GM23338 (cell line): Measurements from ENCODE around the gene NRL. TPM values are rescaled to one million over a fixed set of nuclear protein-coding genes. Genes with fewer than 3 reads are reported as not detected.

Experiments used
- ATAC-seq: fragments of 200-7000 bp; cut with Tn5 transposase; 3 replicates; pipeline ENCODE4 v1.9.1; 2020
- DNase-seq: peaks from one replicate; pipeline ENCODE4 v3.0.0-alpha.2; 2015; ENCODE audit warnings: low spot score
- H2AFZ ChIP-seq: fragments of 200-600 bp; sonication (generic); 2 replicates; pipeline ENCODE4 v1.8.0; 2016; ENCODE audit warnings: antibody characterized with exemption, mild to moderate bottlenecking, moderate library complexity
- H3F3A ChIP-seq: fragments of 200-600 bp; sonication (generic); replicated peaks from 2 replicates; pipeline ENCODE4 v1.8.0; 2017; ENCODE audit warnings: antibody characterized with exemption, mixed run types, low read depth
- H3K27ac ChIP-seq: fragments of 200-600 bp; sonication (generic); 2 replicates; pipeline ENCODE4 v1.6.1; 2016; ENCODE audit warnings: low read depth
- H3K27me3 ChIP-seq: fragments of 200-600 bp; sonication (generic); 2 replicates; pipeline ENCODE4 v1.8.0; 2016; ENCODE audit warnings: mild to moderate bottlenecking, mixed run types, moderate library complexity; ENCODE audit not compliant: insufficient read depth
- H3K36me3 ChIP-seq: fragments of 200-600 bp; sonication (generic); 2 replicates; pipeline ENCODE4 v1.8.0; 2016; ENCODE audit warnings: mild to moderate bottlenecking; ENCODE audit not compliant: insufficient read depth
- H3K4me1 ChIP-seq: fragments of 200-600 bp; sonication (generic); 2 replicates; pipeline ENCODE4 v1.8.0; 2016; ENCODE audit warnings: mild to moderate bottlenecking, moderate library complexity; ENCODE audit not compliant: insufficient read depth
- H3K4me2 ChIP-seq: fragments of 200-600 bp; sonication (generic); 2 replicates; pipeline ENCODE4 v1.7.1; 2017; ENCODE audit warnings: mixed run types
- H3K4me3 ChIP-seq: fragments of 200-600 bp; sonication (generic); 2 replicates; pipeline ENCODE4 v1.6.1; 2016; ENCODE audit warnings: mixed run types
- H3K79me2 ChIP-seq: fragments of 200-600 bp; sonication (generic); replicated peaks from 2 replicates; pipeline ENCODE4 v1.8.0; 2017; ENCODE audit warnings: mild to moderate bottlenecking; ENCODE audit not compliant: insufficient read depth
- H3K9me2 ChIP-seq: fragments of 200-600 bp; sonication (generic); 2 replicates; pipeline ENCODE4 v1.8.0; 2017; ENCODE audit not compliant: insufficient read depth
- H4K20me1 ChIP-seq: fragments of 200-600 bp; sonication (generic); replicated peaks from 2 replicates; pipeline ENCODE4 v1.8.0; 2017; ENCODE audit warnings: mild to moderate bottlenecking; ENCODE audit not compliant: insufficient read depth
- H3K27ac Mint-ChIP-seq: 2 replicates; pipeline ENCODE4 v1.8.0; 2020; ENCODE audit warnings: inconsistent platforms, mild to moderate bottlenecking, moderate library complexity, mixed read lengths
- H3K27me3 Mint-ChIP-seq: 3 replicates; pipeline ENCODE4 v1.8.0; 2022; ENCODE audit warnings: low read depth, mild to moderate bottlenecking, moderate library complexity, mixed read lengths, inconsistent platforms; ENCODE audit not compliant: insufficient read depth, poor library complexity
- H3K36me3 Mint-ChIP-seq: 3 replicates; pipeline ENCODE4 v1.8.0; 2021; ENCODE audit warnings: low read depth, mild to moderate bottlenecking, inconsistent platforms, moderate library complexity, mixed read lengths
- H3K4me1 Mint-ChIP-seq: 3 replicates; pipeline ENCODE4 v1.8.0; 2020; ENCODE audit warnings: mild to moderate bottlenecking, inconsistent platforms, mixed read lengths
- H3K4me3 Mint-ChIP-seq: 3 replicates; pipeline ENCODE4 v1.8.0; 2021; ENCODE audit warnings: moderate library complexity, mild to moderate bottlenecking, inconsistent platforms, mixed read lengths
- H3K9me3 Mint-ChIP-seq: 3 replicates; pipeline ENCODE4 v1.8.0; 2020; ENCODE audit warnings: moderate library complexity, mild to moderate bottlenecking, inconsistent platforms, mixed read lengths
- CREB1 ChIP-seq: fragments of 250-450 bp; sonication (Bioruptor Pico); IDR thresholded peaks from 2 replicates; pipeline ENCODE4 v1.5.0; 2020; ENCODE audit warnings: low read depth, mild to moderate bottlenecking, moderate library complexity
- ETS1 ChIP-seq: IDR thresholded peaks from 2 replicates; pipeline ENCODE4 v1.6.1; 2016; ENCODE audit warnings: antibody characterized with exemption
- EZH2 ChIP-seq: fragments of 200-600 bp; sonication (generic); IDR thresholded peaks from one replicate; pipeline ENCODE4 v1.8.0; 2017; ENCODE audit warnings: antibody characterized with exemption, mild to moderate bottlenecking, low read depth; ENCODE audit not compliant: unreplicated experiment
- ZNF331 ChIP-seq: fragments of 250-450 bp; sonication (Bioruptor Pico); IDR thresholded peaks from 2 replicates; pipeline ENCODE4 v1.5.0; 2020; ENCODE audit warnings: low read depth, mild to moderate bottlenecking, moderate library complexity
- polyA plus RNA-seq: library from polyadenylated mRNA; unstranded; fragments of >200 nt; fragmentation: Nextera tagmentation; extraction: Ambion mirVana; gene quantifications from 2 replicates; pipeline ENCODE4 v1.2.1, GENCODE V29; 2016
- total RNA-seq: library from RNA; depleted of rRNA; stranded (reverse); fragments of >200 nt; shearing (Covaris generic); gene quantifications from 2 replicates; pipeline ENCODE4 v1.2.3, GENCODE V29; 2014
- TF ChIP-seq, protein P1 (sequence below): fragments of 250-450 bp; sonication (Bioruptor Pico); IDR thresholded peaks from 2 replicates; pipeline ENCODE4 v1.5.0; 2020; ENCODE audit warnings: mild to moderate bottlenecking, moderate library complexity
- TF ChIP-seq, protein P2 (sequence below), 2 experiments: fragments of 200-600 bp in 1 of 2; sonication (generic) in 1 of 2; conservative IDR thresholded peaks; 2 replicates each; pipeline versions ENCODE4 v1.5.1 to v1.6.1; 2016 to 2017; ENCODE audit warnings: antibody characterized with exemption in 2 of 2, low read depth in 2 of 2, mild to moderate bottlenecking in 2 of 2, moderate library complexity in 1 of 2

Gene NRL
- total and polyA plus RNA-seq, 2 experiments from 2014 or later: 1.8 to 2.2 TPM

DNA sequence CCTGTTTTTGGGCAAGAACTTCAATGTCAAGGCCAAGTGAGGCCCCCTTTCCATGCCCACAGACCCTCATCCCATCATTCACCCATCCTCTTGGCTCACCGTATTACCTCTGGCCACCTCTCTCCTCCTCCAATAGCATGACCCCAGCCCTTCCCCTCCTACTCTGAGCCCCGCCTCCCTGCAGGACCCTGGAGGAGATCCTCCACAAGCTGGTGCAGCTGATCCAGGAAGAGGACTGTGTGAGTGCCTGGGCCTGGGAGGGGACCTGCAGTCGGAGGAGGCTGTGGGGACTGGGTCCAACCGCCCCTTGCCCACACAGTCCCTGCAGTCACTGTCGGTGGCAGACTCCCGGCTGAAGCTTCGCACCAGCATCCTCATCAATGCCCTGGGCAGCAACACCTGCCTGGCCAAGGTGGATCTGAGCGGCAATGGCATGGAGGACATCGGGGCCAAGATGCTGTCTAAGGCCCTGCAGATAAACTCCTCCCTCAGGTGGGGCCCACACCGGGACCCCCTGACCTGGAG, 55.7 kb downstream of the NRL start:
- Histone ChIP-seq H3K9me2 (no peaks in the 10 kb centered on the region), H3K79me2 (no peaks in the 10 kb centered on the region), H3K4me3 (no peak overlapping the region), H3K27me3 (no peaks in the 10 kb centered on the region), H3F3A (no peaks in the 10 kb centered on the region), H3K27ac (no peak overlapping the region), H3K4me2 (no peak overlapping the region), H2AFZ (no peak overlapping the region), H3K4me1 (no peaks in the 10 kb centered on the region), H4K20me1 (no peaks in the 10 kb centered on the region), H3K36me3 (no peaks in the 10 kb centered on the region)
- peak overlapping the region; percentile 30; the same call in 1 of the 3 replicates for H3K4me3 Mint-ChIP-seq
- peaks cover 7% of the 10 kb centered on the region for H3K27me3 Mint-ChIP-seq
- no peak overlapping the region for H3K27ac Mint-ChIP-seq
- ATAC-seq: peak; percentile 79
- peak; percentile 26 for DNase-seq
- no peaks in the 10 kb centered on the region; the same call in 2 of the 3 replicates for H3K9me3 Mint-ChIP-seq
- peaks cover 10% of the 10 kb centered on the region for H3K4me1 Mint-ChIP-seq
- peaks cover 23% of the 10 kb centered on the region for H3K36me3 Mint-ChIP-seq
- TF ChIP-seq ZNF331 (CRISPR knock-in tag) (no peak), EZH2 (no peak), CREB1 (CRISPR knock-in tag) (no peak)

DNA sequence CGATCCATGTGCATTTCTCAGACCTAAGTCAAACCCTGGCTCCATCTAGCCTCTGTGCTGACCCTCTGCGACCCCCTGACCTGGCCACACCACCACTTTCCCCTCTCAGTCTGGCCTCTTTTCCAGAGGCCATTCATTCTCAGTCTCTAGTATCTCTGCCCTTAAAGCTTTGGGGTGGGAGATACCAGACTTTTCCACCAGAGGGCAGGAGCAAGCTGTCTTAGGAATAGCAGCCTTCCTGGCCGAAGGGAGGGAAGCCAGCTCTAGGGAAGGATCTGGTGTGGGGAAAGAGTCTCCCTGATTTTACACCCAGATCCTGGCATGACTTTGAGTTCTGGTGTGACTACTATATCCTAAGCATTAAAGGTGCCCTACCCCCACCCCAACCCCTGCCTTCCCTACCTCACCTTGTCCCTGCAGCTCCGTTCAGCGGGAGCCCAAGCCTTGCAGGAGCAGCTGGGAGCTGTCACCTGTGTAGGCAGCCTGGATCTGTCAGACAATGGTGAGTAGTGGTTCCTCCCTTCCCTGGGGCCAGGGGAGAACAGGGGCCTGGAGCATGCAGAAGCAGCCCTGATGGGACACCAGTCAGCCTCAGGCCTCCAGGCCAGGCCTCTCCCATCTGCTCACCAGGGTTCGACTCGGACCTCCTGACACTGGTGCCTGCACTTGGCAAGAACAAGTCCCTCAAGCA, 56.3 kb downstream of the NRL start:
- Mint-ChIP-seq H3K9me3 (no peaks in the 10 kb centered on the region; the same call in 2 of the 3 replicates), H3K4me1 (peaks cover 10% of the 10 kb centered on the region), H3K27me3 (peaks cover 5% of the 10 kb centered on the region), H3K36me3 (peaks cover 23% of the 10 kb centered on the region), H3K27ac (peak overlapping the region; percentile 53; the same call in 1 of the 2 replicates), H3K4me3 (peak overlapping the region; percentile 30; the same call in 1 of the 3 replicates)
- H3K4me3 ChIP-seq: no peak overlapping the region
- H3K36me3 ChIP-seq: no peaks in the 10 kb centered on the region
- no peaks in the 10 kb centered on the region for H3K4me1 ChIP-seq
- DNase-seq (peak; percentile 93), ATAC-seq (peak; percentile 94)
- H4K20me1 ChIP-seq: no peaks in the 10 kb centered on the region
- no peaks in the 10 kb centered on the region for H3K9me2 ChIP-seq
- H3F3A ChIP-seq: no peaks in the 10 kb centered on the region
- no peaks in the 10 kb centered on the region for H3K27me3 ChIP-seq
- TF ChIP-seq ZNF331 (CRISPR knock-in tag): no peak
- TF ChIP-seq, protein P1, sequence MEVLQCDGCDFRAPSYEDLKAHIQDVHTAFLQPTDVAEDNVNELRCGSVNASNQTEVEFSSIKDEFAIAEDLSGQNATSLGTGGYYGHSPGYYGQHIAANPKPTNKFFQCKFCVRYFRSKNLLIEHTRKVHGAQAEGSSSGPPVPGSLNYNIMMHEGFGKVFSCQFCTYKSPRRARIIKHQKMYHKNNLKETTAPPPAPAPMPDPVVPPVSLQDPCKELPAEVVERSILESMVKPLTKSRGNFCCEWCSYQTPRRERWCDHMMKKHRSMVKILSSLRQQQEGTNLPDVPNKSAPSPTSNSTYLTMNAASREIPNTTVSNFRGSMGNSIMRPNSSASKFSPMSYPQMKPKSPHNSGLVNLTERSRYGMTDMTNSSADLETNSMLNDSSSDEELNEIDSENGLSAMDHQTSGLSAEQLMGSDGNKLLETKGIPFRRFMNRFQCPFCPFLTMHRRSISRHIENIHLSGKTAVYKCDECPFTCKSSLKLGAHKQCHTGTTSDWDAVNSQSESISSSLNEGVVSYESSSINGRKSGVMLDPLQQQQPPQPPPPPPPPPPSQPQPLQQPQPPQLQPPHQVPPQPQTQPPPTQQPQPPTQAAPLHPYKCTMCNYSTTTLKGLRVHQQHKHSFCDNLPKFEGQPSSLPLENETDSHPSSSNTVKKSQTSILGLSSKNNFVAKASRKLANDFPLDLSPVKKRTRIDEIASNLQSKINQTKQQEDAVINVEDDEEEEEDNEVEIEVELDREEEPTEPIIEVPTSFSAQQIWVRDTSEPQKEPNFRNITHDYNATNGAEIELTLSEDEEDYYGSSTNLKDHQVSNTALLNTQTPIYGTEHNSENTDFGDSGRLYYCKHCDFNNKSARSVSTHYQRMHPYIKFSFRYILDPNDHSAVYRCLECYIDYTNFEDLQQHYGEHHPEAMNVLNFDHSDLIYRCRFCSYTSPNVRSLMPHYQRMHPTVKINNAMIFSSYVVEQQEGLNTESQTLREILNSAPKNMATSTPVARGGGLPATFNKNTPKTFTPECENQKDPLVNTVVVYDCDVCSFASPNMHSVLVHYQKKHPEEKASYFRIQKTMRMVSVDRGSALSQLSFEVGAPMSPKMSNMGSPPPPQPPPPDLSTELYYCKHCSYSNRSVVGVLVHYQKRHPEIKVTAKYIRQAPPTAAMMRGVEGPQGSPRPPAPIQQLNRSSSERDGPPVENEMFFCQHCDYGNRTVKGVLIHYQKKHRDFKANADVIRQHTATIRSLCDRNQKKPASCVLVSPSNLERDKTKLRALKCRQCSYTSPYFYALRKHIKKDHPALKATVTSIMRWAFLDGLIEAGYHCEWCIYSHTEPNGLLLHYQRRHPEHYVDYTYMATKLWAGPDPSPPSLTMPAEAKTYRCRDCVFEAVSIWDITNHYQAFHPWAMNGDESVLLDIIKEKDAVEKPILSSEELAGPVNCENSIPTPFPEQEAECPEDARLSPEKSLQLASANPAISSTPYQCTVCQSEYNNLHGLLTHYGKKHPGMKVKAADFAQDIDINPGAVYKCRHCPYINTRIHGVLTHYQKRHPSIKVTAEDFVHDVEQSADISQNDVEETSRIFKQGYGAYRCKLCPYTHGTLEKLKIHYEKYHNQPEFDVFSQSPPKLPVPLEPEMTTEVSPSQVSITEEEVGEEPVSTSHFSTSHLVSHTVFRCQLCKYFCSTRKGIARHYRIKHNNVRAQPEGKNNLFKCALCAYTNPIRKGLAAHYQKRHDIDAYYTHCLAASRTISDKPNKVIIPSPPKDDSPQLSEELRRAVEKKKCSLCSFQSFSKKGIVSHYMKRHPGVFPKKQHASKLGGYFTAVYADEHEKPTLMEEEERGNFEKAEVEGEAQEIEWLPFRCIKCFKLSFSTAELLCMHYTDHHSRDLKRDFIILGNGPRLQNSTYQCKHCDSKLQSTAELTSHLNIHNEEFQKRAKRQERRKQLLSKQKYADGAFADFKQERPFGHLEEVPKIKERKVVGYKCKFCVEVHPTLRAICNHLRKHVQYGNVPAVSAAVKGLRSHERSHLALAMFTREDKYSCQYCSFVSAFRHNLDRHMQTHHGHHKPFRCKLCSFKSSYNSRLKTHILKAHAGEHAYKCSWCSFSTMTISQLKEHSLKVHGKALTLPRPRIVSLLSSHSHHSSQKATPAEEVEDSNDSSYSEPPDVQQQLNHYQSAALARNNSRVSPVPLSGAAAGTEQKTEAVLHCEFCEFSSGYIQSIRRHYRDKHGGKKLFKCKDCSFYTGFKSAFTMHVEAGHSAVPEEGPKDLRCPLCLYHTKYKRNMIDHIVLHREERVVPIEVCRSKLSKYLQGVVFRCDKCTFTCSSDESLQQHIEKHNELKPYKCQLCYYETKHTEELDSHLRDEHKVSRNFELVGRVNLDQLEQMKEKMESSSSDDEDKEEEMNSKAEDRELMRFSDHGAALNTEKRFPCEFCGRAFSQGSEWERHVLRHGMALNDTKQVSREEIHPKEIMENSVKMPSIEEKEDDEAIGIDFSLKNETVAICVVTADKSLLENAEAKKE (CRISPR knock-in tag): no peak
- TF ChIP-seq, protein P2, sequence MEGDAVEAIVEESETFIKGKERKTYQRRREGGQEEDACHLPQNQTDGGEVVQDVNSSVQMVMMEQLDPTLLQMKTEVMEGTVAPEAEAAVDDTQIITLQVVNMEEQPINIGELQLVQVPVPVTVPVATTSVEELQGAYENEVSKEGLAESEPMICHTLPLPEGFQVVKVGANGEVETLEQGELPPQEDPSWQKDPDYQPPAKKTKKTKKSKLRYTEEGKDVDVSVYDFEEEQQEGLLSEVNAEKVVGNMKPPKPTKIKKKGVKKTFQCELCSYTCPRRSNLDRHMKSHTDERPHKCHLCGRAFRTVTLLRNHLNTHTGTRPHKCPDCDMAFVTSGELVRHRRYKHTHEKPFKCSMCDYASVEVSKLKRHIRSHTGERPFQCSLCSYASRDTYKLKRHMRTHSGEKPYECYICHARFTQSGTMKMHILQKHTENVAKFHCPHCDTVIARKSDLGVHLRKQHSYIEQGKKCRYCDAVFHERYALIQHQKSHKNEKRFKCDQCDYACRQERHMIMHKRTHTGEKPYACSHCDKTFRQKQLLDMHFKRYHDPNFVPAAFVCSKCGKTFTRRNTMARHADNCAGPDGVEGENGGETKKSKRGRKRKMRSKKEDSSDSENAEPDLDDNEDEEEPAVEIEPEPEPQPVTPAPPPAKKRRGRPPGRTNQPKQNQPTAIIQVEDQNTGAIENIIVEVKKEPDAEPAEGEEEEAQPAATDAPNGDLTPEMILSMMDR (conservative IDR thresholded peaks at IDR 0.05; ENCODE audit: low read depth in 2 of 2): peak; percentile 96 to 97
- TF ChIP-seq ETS1: no peak
- H3K79me2 ChIP-seq: no peaks in the 10 kb centered on the region
- no peak overlapping the region for H2AFZ ChIP-seq
- H3K4me2 ChIP-seq: no peak overlapping the region
- H3K27ac ChIP-seq: no peak overlapping the region
